Activated CD4-positive, alpha-beta T cell treated with anti-CD3 and anti-CD28 coated beads, Interleukin-2, amount 50 U/mL, for 16 hours (primary cell): ENCODE measurements around the gene DDAH2.
"Not testable (repeated sequence)": the region's sequence is repeated elsewhere in the genome, so short reads cannot be mapped to it uniquely, and the experiment has no call there.

ENCODE experiments used
- DNase-seq: peaks from one replicate; pipeline ENCODE4 v3.0.0-alpha.2; 2020

The DDAH2 gene

DNA sequence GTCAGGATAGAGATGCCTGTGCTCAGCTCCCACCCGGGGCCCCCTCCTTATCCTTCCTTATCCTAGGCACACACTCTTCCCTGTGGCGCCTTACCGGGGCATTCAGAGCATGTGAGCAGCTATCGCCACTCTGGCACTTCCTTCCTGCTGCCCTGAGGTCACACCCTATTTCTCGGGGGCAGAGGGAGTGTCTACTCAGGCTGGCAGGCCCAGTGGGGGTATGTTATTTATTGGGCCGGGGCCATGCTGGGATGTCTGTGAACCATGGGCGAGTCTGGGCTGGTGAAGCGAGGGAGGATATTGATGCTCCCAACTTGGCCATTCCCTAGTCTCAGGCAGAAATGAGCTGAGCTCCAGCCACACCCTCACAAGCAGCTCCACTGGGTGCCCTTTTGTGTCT is 17.9 kb downstream of the DDAH2 start:
- DNase-seq = no peak

DNA sequence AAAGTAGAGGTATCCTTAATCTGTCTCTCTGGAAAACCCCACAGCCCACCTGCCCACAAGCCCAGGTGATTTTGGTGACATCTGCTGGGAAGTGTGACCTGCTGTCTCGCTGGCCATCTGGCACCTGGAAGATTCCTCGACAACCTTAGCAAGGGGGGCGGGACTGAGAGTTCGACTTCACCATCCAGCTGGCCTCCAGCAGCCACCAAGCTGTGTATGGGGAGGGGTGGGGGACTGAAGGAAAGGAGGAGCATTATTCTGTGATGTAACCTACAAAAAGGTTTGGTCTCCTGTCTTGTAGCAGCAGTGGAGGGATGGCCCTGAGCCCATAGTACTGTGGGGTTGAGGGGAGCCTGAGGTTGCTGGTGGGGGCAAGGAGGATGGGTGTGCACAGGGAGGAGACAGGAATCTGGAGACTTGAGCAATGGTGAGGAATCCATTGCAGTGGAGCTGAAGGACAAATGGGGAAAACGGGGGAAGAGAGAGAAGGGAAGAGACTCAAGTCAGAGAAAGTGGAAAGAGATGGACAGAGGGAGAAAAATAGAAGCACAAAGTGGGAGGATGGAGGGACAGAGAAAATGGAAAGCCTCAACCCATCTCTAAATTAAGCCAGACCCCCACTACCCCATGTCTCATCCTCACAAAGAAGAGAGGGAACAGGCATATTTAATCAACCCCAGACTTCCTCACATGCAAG is 18.4 kb downstream of the DDAH2 start:
- no peak for DNase-seq

DNA sequence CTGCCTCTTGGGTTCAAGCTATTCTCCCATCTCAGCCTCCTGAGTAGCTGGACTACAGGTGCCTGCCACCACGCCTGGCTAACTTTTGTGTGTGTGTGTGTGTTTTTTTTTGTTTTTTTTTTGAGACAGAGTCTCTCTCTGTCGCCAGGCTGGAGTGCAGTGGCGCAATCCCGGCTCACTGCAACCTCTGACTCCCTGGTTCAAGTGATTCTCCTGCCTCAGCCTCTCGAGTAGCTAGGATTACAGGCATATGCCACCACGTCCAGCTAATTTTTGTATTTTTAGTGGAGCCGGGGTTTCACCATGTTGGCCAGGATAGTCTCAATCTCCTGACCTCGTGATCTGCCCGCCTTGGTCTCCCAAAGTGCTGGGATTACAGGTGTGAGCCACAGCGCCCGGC is 19.9 kb downstream of the DDAH2 start:
- DNase-seq = not testable (repeated sequence)

DNA sequence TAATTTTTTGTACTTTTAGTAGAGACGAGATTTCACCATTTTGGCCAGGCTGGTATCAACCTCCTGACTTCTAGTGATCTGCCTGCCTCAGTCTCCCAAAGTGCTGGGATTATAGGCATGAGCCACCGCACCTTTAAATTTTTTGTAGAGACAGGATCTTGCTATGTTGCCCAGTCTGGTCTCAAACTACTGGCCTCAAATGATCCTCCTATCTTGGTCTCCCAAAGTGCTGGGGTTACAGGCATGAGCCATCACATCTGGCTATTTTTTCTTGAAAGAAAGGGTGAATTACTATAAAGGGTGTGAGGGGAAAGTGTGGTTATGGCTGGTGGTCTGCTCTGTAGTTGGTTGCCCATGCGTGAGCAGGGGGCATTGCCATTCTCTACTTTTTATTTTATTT is 20.9 kb downstream of the DDAH2 start:
- DNase-seq = no peak

DNA sequence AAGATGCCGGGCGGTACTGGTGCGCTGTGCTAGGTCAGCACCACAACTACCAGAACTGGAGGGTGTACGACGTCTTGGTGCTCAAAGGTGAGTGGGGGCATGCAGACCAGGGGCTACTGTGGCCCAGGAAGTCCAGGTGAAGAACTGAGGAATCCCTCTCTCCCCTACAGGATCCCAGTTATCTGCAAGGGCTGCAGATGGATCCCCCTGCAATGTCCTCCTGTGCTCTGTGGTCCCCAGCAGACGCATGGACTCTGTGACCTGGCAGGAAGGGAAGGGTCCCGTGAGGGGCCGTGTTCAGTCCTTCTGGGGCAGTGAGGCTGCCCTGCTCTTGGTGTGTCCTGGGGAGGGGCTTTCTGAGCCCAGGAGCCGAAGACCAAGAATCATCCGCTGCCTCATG is 21.4 kb downstream of the DDAH2 start:
- DNase-seq = no peak

DNA sequence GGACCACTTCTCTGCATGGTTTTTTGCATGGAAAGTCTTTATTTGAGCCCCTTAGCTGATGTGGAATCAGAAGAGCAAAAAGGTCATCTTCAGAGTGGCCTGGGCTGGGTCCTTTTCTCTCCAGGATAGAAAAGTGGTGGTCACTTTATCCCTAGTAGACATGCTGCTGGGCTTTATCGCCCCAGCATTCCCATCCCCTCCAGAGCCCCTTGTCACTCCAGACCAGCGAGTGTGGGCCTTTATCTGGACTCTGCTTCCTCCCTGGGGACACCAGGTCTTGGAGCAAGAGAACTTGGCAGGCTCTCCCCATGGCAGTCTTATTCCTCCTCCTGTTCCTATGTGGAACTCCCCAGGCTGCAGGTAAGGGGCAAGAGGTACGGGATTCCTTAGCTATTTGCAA is 22.5 kb downstream of the DDAH2 start, which contains the start of gene LY6G6F:
Gene LY6G6F (plus strand): TSS at position 268 of the 400 bp plus-strand sequence. CDS start 41 bp downstream, at position 309.
- no peak for DNase-seq

DNA sequence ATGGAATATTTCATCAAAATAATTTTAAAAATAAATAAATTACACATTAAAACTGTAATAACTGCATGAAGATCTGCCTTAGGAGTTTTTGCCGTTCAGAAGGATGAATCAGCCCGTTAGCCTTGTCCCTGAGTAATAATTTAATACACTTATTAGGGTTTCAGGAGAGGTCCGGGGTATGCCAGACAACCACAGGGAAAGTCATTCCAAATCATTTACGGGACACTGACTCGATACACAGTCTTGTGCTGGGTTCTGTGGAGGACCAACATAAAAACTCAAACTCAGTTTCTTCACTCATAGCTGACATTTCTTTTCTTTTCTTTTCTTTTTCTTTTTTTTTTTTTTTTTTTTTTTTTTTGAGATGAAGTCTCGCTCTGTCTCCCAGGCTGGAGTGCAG is 23.2 kb downstream of the DDAH2 start:
- no peak for DNase-seq

DNA sequence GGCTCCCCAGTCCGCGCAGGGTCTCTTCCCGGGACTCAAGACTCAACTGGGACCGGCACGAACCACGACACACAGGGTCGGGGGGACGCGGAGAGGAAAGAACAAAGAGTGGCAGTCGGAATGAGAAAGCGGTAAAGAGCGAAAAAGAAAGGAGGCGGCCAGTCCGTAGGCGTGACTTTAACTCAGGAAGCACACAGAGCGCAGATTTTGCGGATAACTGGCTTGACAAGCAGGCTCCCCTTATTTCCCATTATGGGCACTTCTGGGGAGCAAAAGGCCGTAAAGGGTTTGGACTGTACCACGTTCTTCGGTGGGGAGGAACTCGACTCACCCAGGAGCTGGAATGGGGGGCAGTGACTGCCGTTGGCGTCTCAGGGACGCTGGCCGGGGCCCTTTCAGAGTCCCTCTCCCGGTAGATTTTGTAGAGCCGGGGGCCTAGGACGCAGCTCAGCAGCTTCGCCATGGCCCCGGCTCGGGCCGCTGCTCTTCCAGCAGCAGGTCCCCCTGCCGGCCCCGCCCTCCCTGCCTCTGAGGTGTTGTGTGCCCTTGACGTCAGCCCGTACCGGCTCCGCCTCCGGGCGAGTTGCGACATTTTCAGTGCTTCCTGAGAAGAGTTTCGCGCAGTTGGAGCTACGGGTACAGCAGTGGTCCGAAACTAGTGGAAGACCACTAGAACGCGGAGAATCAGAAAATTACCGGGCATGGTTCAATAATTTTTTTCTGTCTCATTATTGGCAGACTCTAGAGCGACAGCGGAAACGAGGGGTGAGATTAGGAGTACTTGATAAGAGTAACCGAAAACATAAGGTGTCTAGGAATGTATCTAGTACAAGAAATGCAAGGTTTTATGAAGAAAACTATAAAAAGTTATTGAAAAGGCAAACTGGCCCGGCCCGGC is 26.0 kb downstream of the DDAH2 start, which contains the start of gene ABHD16A:
Gene ABHD16A (minus strand): TSS at position 506 of the 898 bp plus-strand sequence. CDS start 43 bp downstream, at position 463.
- peak; percentile 98 for DNase-seq

DNA sequence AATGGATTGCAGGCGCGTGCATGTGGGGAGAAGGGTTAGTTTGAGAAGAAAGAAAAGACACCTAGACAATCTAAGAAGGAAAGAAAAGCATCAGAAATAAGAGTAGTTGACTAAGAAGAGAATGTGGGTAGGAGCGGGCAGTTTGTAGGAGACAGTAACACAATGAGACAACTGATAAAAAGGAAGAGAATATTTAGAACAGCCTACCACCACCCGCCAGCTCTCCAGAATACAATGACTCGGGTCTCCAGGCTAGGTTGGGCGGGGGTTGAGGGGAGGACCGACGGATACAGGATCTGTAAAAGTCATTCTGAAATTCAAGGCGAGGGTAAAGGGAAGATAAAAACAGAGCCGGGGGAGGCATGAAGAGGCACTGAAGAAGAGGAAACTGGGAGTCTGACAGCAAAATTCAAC is 26.7 kb downstream of the DDAH2 start:
- peak; percentile 41 for DNase-seq

DNA sequence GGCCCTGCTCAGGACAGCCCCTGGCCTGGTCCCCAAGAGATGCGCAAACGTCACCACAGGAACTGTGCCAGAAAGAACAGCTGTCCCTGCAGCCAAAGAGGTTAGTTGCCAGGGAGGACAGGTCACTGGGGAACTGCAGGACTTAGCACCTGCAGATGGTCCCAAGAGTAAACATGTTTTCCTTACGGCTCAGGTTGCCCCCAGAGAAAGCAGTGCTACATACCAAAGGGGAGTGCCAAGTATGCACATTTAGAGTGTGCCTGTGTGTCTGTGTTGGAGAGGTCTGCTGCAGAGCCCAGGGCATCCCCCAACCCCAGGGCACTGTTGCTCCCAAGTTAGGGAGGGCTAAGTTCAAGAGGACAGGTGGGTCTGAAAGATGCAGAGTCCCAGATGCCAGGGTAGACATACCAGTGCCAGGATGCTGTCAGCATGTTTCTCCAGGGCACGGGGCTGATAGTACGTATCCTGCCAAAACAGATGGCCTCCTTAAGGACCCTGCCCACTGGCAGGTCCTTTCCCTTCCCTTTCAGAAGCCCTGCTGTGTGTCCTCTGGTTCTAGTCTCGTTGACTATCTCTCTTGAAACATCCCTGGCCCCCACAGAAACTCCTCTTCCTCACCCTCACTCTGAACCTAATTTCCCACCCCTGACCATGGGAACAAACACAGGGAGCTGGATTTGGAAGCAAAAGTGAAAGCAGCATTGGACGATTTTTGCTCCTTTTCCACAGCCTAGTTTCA is 27.3 kb downstream of the DDAH2 start:
- DNase-seq = no peak

DNA sequence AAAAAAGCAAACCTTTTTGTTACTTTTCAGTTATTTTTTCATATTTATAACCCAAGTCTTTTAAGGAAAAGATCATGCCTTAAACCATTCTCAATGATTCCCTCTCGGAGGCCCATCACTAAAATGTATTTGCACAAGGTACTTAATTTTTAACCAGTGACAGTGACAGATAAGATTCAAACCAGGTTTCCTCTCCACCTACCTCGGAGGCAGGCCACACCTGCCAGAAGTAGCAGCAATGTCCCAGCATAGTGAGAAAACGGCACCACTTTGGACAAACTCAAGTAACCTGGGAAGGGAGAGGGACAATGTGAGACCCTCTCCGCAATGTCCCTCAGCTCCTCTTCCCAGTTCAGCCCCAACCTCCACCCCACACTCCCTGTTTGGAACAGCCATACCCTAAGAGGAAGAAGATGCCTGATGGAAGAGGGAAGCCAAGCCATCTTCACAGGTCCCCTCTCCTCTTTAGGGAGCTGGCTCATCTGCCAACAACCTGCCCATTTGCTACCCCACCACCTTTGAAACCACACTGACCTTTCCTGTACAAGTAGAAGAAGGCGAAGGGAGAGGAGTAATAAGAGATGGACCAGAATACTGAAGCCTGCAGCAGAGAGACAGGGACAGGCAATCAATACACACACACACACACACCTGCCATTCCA is 28.2 kb downstream of the DDAH2 start:
- DNase-seq = no peak

DNA sequence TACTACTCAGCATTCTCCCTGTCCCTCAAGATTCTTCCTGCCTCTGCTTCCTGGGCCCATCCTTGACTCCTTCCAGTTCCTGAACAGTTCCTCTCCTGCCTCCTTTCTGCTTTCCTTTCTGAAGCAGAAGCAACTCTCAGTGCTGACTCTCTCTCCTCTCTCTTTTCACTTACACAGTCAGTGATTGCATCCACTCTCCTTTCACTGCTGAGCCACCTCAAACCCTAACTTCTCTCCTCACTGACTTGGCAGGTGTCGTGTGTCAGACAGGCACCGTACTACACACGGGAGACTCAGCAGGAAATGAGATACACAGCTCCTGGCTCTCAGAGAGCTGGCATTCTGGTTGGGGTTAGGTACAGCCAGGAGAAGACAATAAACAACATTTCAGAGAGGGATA is 31.5 kb downstream of the DDAH2 start:
- peak; percentile 36 for DNase-seq

DNA sequence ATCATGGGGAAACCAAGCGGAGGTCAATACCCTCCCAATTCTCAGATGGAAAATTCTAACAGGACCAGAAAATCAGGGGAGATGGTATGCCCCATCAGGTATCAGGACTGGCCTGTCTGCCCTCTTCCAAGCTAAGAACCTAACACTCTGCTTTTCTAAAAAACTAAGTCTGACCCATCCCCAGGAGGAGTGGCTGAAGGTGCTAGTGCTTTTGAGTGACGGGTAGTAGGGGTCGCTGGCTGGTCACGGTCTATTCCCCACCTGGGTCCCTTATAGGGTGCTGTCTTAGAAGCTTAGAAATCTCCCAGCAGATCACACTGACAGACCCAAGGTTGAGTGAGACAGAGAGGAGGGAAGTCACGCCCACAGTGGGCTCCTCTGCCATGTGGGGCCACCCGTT is 35.6 kb downstream of the DDAH2 start:
- no peak for DNase-seq

DNA sequence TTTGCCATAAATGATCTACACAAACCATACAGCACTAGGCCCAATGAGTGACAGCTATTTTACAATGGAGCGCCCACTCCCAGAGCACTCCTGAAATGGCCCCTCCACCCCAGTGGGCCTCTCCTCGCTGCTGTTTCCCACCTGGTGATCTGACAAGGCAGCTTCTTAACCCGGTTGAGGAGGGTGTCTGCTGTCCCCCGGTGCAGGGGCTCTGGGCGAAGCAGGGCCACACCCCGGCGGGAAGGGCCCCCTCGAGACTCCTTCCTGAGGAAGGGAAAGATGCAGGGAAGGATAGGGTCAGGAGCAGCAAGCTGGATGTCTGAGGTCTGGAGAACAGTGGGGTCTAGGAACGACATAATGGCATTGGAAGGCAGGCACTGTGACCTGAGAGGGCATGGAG is 36.2 kb downstream of the DDAH2 start:
- no peak for DNase-seq

DNA sequence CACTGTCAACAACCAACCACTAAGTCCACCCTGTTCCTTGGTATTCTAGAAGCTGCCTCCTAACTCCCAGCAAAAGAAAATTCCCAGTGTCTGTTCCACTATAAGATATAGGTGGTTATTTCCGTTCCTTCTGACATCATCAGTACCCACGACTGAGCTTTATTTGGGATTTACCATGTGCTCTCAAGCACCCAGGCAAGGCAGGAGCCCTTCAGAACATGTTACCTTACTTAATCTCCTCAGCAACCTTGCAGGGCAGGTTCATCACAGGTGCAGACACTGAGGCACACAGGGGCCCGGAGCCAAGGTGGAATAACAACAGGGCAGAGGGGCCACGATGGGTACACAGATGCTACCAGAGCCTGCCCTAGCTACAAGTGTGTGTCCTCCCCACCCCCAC is 36.7 kb downstream of the DDAH2 start:
- no peak for DNase-seq

DNA sequence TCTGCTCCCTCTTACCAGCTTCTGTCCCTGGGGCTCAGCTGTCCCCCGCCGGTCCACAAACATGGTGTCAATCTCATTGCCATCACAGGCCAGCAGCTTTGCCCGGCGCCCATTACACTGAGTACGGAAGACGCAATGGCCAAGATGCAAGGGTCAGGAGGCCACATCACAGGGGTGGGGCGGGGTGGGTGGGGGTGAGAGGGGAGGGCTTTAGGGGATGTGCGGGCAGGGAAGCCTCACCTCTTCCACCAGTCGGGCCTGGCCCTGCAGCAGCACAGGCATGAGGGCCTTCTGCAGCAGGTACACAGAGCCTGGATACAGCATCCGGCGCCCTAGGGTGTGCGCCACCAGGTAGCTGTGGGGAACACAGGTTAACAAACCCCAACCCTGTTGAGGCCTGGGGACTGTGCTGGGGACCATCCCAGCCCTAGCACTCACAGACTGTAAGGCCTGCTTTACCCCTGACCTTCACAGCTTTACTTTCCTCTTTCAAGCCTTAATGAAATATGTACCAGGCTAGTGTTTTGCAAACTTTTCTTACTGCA is 37.5 kb downstream of the DDAH2 start:
- no peak for DNase-seq

DNA sequence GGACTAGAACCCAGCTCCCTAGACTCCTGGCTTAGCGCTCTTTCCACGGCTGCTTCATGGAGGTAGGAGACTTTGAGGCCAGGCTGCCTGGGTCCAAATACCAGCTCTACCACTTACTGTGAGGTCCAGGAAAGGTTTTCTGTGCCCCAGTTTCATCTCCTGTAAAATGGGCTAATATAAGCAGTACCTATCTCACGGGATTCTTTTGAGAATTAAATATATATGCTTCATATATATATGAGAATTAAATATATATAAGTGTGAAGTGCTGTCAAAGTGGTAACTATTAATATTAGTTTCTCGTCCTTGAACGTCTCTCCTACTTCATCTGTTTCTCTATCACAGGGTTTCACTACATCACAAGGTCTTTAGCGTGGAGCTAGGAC is 38.0 kb downstream of the DDAH2 start:
- no peak for DNase-seq

DNA sequence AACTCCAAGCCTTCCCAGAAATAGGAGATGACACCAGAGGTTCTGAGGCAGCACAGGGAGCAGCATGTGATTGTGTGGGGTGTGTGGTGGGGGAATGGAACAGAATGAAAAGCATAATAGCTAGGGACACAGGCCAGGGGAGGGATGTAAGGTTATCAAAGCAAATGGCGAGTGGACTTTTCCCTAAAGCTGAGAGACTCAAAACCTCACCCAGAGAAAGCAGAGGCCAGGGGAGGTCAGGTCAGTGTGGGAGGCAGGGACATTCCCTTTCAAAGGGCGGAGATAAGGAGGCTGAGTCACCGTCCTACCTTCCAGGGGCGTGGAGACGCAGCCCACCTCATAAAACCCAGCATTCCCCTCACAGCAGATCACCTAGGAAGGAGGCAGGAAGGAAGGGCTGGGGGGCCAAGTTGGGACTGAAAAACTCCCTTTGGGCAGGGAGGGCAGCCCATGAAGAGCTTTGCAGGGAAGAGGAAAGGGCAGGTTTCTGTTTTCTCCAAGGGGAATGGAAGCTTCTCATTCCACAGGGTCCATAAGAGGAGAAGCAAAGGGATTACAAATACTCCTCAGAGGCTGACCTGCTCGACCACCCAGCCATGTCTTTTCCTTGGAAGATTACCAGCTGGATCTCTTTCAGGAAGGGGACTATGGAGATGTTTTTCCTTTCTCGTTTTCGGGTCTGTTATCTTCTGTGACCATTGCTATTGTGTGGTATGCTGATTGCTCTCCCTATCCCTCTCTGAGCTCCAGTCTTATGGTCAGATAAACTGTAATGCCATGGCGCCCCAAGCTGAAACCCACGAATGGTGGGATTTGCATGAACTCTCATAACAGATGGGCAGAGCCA is 38.6 kb downstream of the DDAH2 start:
- no peak for DNase-seq

DNA sequence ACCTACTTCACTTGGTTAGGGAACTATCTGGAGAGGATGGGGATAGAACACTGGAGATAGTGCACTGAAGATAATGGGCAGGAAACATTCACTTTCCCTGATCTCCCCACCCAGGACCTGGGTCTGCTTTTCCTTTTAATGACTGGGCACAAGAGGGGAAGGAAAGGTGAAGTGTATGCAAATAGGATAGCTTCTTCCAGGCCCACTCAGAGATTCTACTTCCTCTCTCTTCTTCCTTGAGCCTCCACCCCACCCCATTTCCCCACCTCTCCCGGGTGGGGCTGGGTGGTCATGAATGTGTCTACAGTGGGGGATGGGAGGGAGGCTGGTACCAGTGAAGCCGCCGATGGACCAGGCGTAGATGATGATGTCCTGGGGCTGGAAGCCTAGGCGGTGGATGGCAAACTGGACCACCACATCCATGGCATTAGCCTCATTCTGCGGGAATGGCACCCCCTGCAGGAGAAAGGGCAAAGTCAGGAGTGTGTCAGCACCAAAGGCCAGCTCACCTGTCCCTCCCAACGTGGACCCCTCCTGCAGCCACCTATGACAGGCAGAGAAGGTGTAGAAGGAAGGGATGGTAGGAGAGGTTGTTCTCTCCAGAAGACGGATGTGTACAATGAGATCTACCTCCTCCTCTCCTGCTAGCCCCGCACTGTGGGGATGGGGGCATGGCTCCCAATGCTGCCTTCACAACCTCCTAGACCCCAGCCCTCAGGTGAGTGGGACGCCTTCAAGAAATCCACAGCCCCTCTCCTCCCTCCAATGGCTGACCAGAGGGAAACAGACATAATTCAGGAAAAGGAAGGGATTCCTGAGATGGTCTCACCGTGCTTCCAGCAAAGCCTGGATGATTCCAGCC is 39.6 kb downstream of the DDAH2 start:
- no peak for DNase-seq

DNA sequence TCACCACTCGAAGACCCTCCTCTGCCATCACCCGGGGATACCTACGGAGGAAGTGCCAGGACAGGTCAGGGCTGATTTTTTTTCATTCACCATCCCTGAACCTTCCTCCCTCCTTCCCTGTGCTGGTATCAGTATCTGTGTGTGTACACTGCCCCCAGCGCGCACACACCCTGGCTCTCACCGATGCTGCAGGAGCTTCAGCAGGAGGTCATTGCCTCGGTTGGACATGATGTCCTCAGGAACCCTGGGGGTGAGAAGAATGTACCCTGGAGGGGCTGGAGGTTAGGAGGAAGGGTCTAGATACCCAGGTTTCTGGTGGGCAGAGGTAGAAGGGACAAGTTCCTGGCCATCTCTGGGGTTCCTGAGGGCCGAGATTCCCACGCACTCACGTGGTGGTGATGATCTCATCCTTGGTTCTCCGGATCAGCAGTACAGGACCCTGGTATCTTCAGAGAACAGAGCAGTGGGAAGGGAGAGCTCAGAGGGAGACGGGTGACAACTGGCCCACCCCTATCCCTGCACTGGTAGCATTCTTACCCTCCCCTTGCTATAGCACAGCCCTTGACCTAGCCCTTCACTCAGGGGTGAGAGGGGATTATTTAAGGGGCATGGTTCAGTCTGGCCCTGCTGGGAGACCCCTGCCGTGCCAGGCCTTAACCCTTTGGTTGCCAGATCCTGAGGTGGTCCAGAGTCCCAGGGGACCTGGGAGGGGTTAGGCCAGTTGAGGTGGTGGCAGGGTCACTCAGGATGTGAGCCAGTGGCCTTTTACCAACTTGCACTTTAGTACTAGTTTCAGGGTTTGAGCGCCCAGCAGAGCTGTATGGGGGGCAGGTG is 41.0 kb downstream of the DDAH2 start:
- DNase-seq = no peak
